GM12801 (cell line): ENCODE results near the gene ZNF485.

Source experiments
- CTCF ChIP-seq: IDR thresholded peaks from one replicate; pipeline ENCODE4 v1.5.1; 2011; ENCODE audit warnings: control low read depth; ENCODE audit not compliant: insufficient read length; ENCODE audit errors: extremely low read depth

Gene ZNF485

GRCh38 chr10:43644252-43644651, 38.0 kb downstream of the ZNF485 start:
- no peak for TF ChIP-seq CTCF

- TF ChIP-seq CTCF, result no peak
These were observed 39.6 kb downstream of the ZNF485 start for GRCh38 chr10:43645866-43646265.

- no peak for TF ChIP-seq CTCF
These were observed 41.3 kb downstream of the ZNF485 start for GRCh38 chr10:43647576-43647975.

GRCh38 chr10:43648095-43648397, 41.8 kb downstream of the ZNF485 start:
- TF ChIP-seq CTCF, result no peak

- no peak for TF ChIP-seq CTCF
These were observed 42.4 kb downstream of the ZNF485 start, which contains the start of gene ZNF32 for GRCh38 chr10:43648398-43649184. ZNF32 (minus strand) TSS chr10:43648881; CDS start chr10:43646133, 2,748 bp downstream.

GRCh38 chr10:43649185-43649523, 42.9 kb downstream of the ZNF485 start:
- no peak for TF ChIP-seq CTCF

GRCh38 chr10:43653746-43654145, 47.5 kb downstream of the ZNF485 start:
- TF ChIP-seq CTCF, result no peak

- no peak for TF ChIP-seq CTCF
These were observed 49.1 kb downstream of the ZNF485 start for GRCh38 chr10:43655311-43655710.
